HepG2 (cell line): ENCODE results near the gene NEDD4L. TPM values are rescaled to one million over a fixed set of nuclear protein-coding genes. Genes with fewer than 3 reads are reported as not detected.
A peak's percentile ranks its signal among the peaks of the same experiment; 100 is the strongest.

Experiments used
- ARID5B ChIP-seq: IDR thresholded peaks from 2 replicates; pipeline ENCODE4 v1.4.0; 2020; ENCODE audit warnings: mild to moderate bottlenecking, missing genetic modification reagents
- ESRRA ChIP-seq: sonication (generic); formaldehyde crosslinking; IDR thresholded peaks from 2 replicates; pipeline ENCODE4 v1.5.1; 2020; ENCODE audit warnings: mild to moderate bottlenecking, low read depth, missing genetic modification reagents
- GATA4 ChIP-seq: sonication (generic); IDR thresholded peaks from 2 replicates; pipeline ENCODE4 v1.6.1; 2016; ENCODE audit warnings: antibody characterized with exemption, low read depth, borderline replicate concordance
- HMG20A ChIP-seq: IDR thresholded peaks from 2 replicates; pipeline ENCODE4 v1.6.1; 2016; ENCODE audit warnings: borderline replicate concordance
- KAT2B ChIP-seq: fragments of 150-350 bp; IDR thresholded peaks from 2 replicates; pipeline ENCODE4 v1.6.1; 2014; ENCODE audit warnings: low read depth, low read length, borderline replicate concordance
- MED1 ChIP-seq: sonication (generic); formaldehyde crosslinking; IDR thresholded peaks from 2 replicates; pipeline ENCODE4 v1.4.0; 2020; ENCODE audit warnings: missing genetic modification reagents
- MEF2D ChIP-seq: sonication (generic); formaldehyde crosslinking; IDR thresholded peaks from 2 replicates; pipeline ENCODE4 v1.5.1; 2020; ENCODE audit warnings: mild to moderate bottlenecking, missing genetic modification reagents
- NCOR1 ChIP-seq: fragments of 200-600 bp; sonication (generic); IDR thresholded peaks from 2 replicates; pipeline ENCODE4 v1.7.0; 2017; ENCODE audit warnings: antibody characterized with exemption, low read length, borderline replicate concordance
- STAT6 ChIP-seq: sonication (generic); formaldehyde crosslinking; IDR thresholded peaks from 2 replicates; pipeline ENCODE4 v1.4.0; 2020; ENCODE audit warnings: missing genetic modification reagents, mild to moderate bottlenecking, borderline replicate concordance
- TSC22D2 ChIP-seq: sonication (generic); formaldehyde crosslinking; IDR thresholded peaks from 2 replicates; pipeline ENCODE4 v1.5.1; 2020; ENCODE audit warnings: missing genetic modification reagents, mild to moderate bottlenecking, borderline replicate concordance
- ZFAT ChIP-seq: sonication (generic); formaldehyde crosslinking; conservative IDR thresholded peaks from 2 replicates; pipeline ENCODE4 v1.8.1; 2023; ENCODE audit warnings: missing genetic modification reagents, inconsistent platforms
- ZNF142 ChIP-seq: sonication (generic); formaldehyde crosslinking; IDR thresholded peaks from 2 replicates; pipeline ENCODE4 v1.4.0; 2020; ENCODE audit warnings: missing genetic modification reagents
- ZNF18 ChIP-seq: sonication (generic); formaldehyde crosslinking; IDR thresholded peaks from 2 replicates; pipeline ENCODE4 v1.8.0; 2022; ENCODE audit warnings: mild to moderate bottlenecking, missing genetic modification reagents; ENCODE audit not compliant: insufficient replicate concordance
- ZNF547 ChIP-seq: sonication (generic); formaldehyde crosslinking; IDR thresholded peaks from 2 replicates; pipeline ENCODE4 v1.5.1; 2020; ENCODE audit warnings: mild to moderate bottlenecking, missing genetic modification reagents
- polyA plus RNA-seq, 8 experiments: library from polyadenylated mRNA; depleted of rRNA in 3 of 8; stranded (reverse) in 7 of 8; unstranded in 1 of 8; fragments of >200 nt; fragmentation: Illumina TruSeq in 4 of 8; extraction: Trizol in 4 of 8; gene quantifications; 2 replicates each; pipeline versions ENCODE4 v1.2.1 to v1.2.3, GENCODE V29; 2011 to 2016; ENCODE audit warnings: low read depth in 4 of 8, missing spikeins in 1 of 8, mixed read lengths in 1 of 8; ENCODE audit not compliant: insufficient read depth in 1 of 8
- total RNA-seq, 5 experiments: library from RNA; depleted of rRNA; stranded (reverse); fragments of >200 nt; fragmentation: Illumina TruSeq; extraction: Trizol; gene quantifications; 2 replicates each; pipeline ENCODE4 v1.2.3, GENCODE V29; 2016; ENCODE audit warnings: low read depth in 1 of 5

The NEDD4L gene
- total and polyA plus RNA-seq, 2 of the 13 experiments (the other 11 are each of a cell fraction or from before 2014, with no cell fraction given) = 168 to 390 TPM

- peak; percentile 45 for TF ChIP-seq ZNF18 (CRISPR knock-in tag)
- no peak for TF ChIP-seq MEF2D (CRISPR knock-in tag)
- TF ChIP-seq ARID5B (CRISPR knock-in tag) = peak; percentile 82
- TF ChIP-seq MED1 = peak; percentile 91
- TF ChIP-seq GATA4 = peak; percentile 72; the same call in 1 of the 2 replicates
- TF ChIP-seq ZNF142 (CRISPR knock-in tag) = no peak
- peak; percentile 52; the same call in 1 of the 2 replicates for TF ChIP-seq NCOR1
- TF ChIP-seq ESRRA = peak; percentile 29; the same call in 1 of the 2 replicates
- TF ChIP-seq ZNF547 (CRISPR knock-in tag) = no peak
- no peak for TF ChIP-seq STAT6
- TF ChIP-seq TSC22D2 (CRISPR knock-in tag) = no peak
- TF ChIP-seq HMG20A (CRISPR knock-in tag) = peak; percentile 62; the same call in 1 of the 2 replicates
- no peak for TF ChIP-seq ZFAT
- no peak for TF ChIP-seq KAT2B
These were observed 271.8 kb downstream of the NEDD4L start (continued) for GRCh38 chr18:58315739-58316215.
